Adrenal gland (tissue), 5 donors: ENCODE results near the gene CMIP.

Source experiments
- CTCF ChIP-seq, 6 experiments: fragments of 450-650 bp in 4 of 6; fragments of 200-600 bp in 2 of 6; sonication (generic) in 1 of 6; IDR thresholded peaks; 1 replicate in 5 of 6; 2 replicates in 1 of 6; pipeline versions ENCODE4 v1.5.1 to v1.8.0; 2016 to 2021; ENCODE audit warnings: antibody characterized with exemption in 6 of 6, mild to moderate bottlenecking in 2 of 6, moderate library complexity in 1 of 6
- POLR2A ChIP-seq, 2 donors: fragments of 450-650 bp; IDR thresholded peaks; one replicate each; pipeline ENCODE4 v1.6.1; 2017; ENCODE audit warnings: antibody characterized with exemption in 2 of 2, mild to moderate bottlenecking in 2 of 2, moderate library complexity in 1 of 2
- donor health status: DM: no; HTN: no; CAD: no.

GRCh38 chr16:81576696-81577095 is 132.1 kb downstream of the CMIP start:
- no peak for TF ChIP-seq CTCF (IDR thresholded peaks at IDR 0.05)
- no peak for TF ChIP-seq POLR2A (IDR thresholded peaks at IDR 0.05)
